ENCODE measurements around the gene FOXD1.

DNA sequence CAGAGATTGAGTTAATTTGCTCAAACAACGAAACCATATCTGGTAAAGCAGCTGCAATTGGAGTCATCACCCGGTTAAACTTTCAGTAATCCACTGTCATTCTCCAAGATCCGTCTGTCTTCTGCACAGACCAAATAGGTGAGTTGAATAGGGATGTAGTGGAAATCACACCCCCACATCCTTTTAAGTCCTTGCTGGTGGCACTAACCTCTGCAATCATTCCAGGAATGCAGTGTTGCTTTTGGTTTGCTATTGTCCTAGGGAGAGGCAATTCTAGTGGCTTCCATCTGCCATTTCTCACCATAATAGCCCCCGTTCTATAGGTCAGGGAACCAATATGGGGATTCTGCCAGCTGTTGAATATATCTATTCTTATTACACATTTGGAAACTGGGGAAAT, 35.1 kb upstream of the FOXD1 start:
- TF ChIP-seq, protein P1, sequence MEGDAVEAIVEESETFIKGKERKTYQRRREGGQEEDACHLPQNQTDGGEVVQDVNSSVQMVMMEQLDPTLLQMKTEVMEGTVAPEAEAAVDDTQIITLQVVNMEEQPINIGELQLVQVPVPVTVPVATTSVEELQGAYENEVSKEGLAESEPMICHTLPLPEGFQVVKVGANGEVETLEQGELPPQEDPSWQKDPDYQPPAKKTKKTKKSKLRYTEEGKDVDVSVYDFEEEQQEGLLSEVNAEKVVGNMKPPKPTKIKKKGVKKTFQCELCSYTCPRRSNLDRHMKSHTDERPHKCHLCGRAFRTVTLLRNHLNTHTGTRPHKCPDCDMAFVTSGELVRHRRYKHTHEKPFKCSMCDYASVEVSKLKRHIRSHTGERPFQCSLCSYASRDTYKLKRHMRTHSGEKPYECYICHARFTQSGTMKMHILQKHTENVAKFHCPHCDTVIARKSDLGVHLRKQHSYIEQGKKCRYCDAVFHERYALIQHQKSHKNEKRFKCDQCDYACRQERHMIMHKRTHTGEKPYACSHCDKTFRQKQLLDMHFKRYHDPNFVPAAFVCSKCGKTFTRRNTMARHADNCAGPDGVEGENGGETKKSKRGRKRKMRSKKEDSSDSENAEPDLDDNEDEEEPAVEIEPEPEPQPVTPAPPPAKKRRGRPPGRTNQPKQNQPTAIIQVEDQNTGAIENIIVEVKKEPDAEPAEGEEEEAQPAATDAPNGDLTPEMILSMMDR (IDR thresholded peaks at IDR 0.05; ENCODE audit: poor library complexity), result no peak
- TF ChIP-seq EZH2 (IDR thresholded peaks at IDR 0.05; ENCODE audit: borderline replicate concordance) (no peak), EZH2phosphoT487 (IDR thresholded peaks at IDR 0.05; ENCODE audit: low read depth, severe bottlenecking, unreplicated experiment) (no peak)

Data from hepatocyte (in vitro differentiated cells).